ENCODE results near the gene STK25. TPM values are rescaled to one million over a fixed set of nuclear protein-coding genes. Genes with fewer than 3 reads are reported as not detected.
"Not testable (repeated sequence)": the region's sequence is repeated elsewhere in the genome, so short reads cannot be mapped to it uniquely, and the experiment has no call there.

The STK25 gene
- total RNA-seq, 1 experiment from 2014 or later = 171 TPM

DNA sequence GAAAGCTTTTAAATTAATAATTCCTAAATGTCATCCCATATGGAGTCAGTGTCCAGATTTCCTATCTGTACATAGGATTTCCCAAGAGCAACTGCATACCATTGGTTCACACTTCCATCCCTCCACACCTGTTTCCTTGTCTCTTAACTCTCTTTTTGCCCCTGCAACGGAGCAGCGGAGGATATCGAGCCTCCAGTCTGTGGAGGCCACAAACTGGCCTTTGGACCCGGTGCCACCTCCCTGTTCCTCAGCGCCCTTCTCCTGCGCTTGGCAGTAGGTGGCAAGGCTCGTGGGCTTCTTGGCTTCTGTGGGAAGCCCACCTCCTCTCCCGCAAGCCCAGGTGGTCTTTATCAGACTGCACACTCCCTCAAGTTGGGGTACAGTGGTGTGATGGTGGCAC, 23.8 kb upstream of the STK25 start:
- H3K36me3 ChIP-seq (ENCODE audit: insufficient read depth, low read length, poor library complexity, severe bottlenecking) = no peaks in the 10 kb centered on the region
- ChIA-PET POLR2A (ENCODE audit: low non-redundant PET) (no interaction called here), CTCF (no interaction called here)
- TF ChIP-seq EZH2 (IDR thresholded peaks at IDR 0.05; ENCODE audit: borderline replicate concordance, low read depth, low read length, poor library complexity, severe bottlenecking) (no peak), CTCF (conservative IDR thresholded peaks at IDR 0.05; ENCODE audit: low read depth, low read length) (no peak)
- H3K4me3 ChIP-seq (ENCODE audit: low read depth, low read length, poor library complexity, severe bottlenecking) = no peak overlapping the region
- intact Hi-C loops (cut with micrococcal nuclease; ENCODE audit: unreplicated experiment) = no loop called here
- BruUV-seq (replicated peaks) = no TSS peak
- no peaks in the 10 kb centered on the region for H3K9me3 ChIP-seq (ENCODE audit: low read depth, low read length, poor library complexity, severe bottlenecking)
- H3K4me1 ChIP-seq (ENCODE audit: insufficient read depth, low read length, poor library complexity, severe bottlenecking) = no peaks in the 10 kb centered on the region
- no peak overlapping the region for H3K27ac ChIP-seq (ENCODE audit: low read depth, low read length, poor library complexity, severe bottlenecking)
- DNase-seq (ENCODE audit: low spot score) = no peak
- H3K27me3 ChIP-seq (replicated peaks; ENCODE audit: insufficient read depth, low read depth, low read length, poor library complexity) = no peaks in the 10 kb centered on the region

- no peaks in the 10 kb centered on the region for H3K36me3 ChIP-seq (ENCODE audit: insufficient read depth, low read length, poor library complexity, severe bottlenecking)
- intact Hi-C loops (cut with micrococcal nuclease; ENCODE audit: unreplicated experiment) = no loop called here
- BruUV-seq (replicated peaks) = no TSS peak
Measured at GRCh38 chr2:241531161-241531722, 22.9 kb upstream of the STK25 start.

GRCh38 chr2:241530571-241530970, 22.2 kb upstream of the STK25 start:
- Histone ChIP-seq H3K27me3 (replicated peaks; ENCODE audit: insufficient read depth, low read depth, low read length, poor library complexity) (no peaks in the 10 kb centered on the region), H3K4me3 (ENCODE audit: low read depth, low read length, poor library complexity, severe bottlenecking) (no peak overlapping the region), H3K9me3 (ENCODE audit: low read depth, low read length, poor library complexity, severe bottlenecking) (no peaks in the 10 kb centered on the region), H3K27ac (ENCODE audit: low read depth, low read length, poor library complexity, severe bottlenecking) (no peak overlapping the region), H3K4me1 (ENCODE audit: insufficient read depth, low read length, poor library complexity, severe bottlenecking) (no peaks in the 10 kb centered on the region), H3K36me3 (ENCODE audit: insufficient read depth, low read length, poor library complexity, severe bottlenecking) (no peaks in the 10 kb centered on the region)
- intact Hi-C loops (cut with micrococcal nuclease; ENCODE audit: unreplicated experiment) = no loop called here
- DNase-seq (ENCODE audit: low spot score) = no peak
- CTCF ChIA-PET = no interaction called here
- BruUV-seq (replicated peaks) = no TSS peak
- no peak for TF ChIP-seq EZH2 (IDR thresholded peaks at IDR 0.05; ENCODE audit: borderline replicate concordance, low read depth, low read length, poor library complexity, severe bottlenecking)
- no peak for TF ChIP-seq CTCF (conservative IDR thresholded peaks at IDR 0.05; ENCODE audit: low read depth, low read length)
- POLR2A ChIA-PET (ENCODE audit: low non-redundant PET) = no interaction called here

More at GRCh38 chr2:241531161-241531722, 22.9 kb upstream of the STK25 start:
- DNase-seq (ENCODE audit: low spot score) = no peak
- ChIA-PET POLR2A (ENCODE audit: low non-redundant PET) (no interaction called here), CTCF (no interaction called here)
- Histone ChIP-seq H3K9me3 (ENCODE audit: low read depth, low read length, poor library complexity, severe bottlenecking) (no peaks in the 10 kb centered on the region), H3K27me3 (replicated peaks; ENCODE audit: insufficient read depth, low read depth, low read length, poor library complexity) (no peaks in the 10 kb centered on the region), H3K4me1 (ENCODE audit: insufficient read depth, low read length, poor library complexity, severe bottlenecking) (no peaks in the 10 kb centered on the region), H3K4me3 (ENCODE audit: low read depth, low read length, poor library complexity, severe bottlenecking) (no peak overlapping the region), H3K27ac (ENCODE audit: low read depth, low read length, poor library complexity, severe bottlenecking) (no peak overlapping the region)
- TF ChIP-seq CTCF (conservative IDR thresholded peaks at IDR 0.05; ENCODE audit: low read depth, low read length) = no peak
- TF ChIP-seq EZH2 (IDR thresholded peaks at IDR 0.05; ENCODE audit: borderline replicate concordance, low read depth, low read length, poor library complexity, severe bottlenecking) = no peak

DNA sequence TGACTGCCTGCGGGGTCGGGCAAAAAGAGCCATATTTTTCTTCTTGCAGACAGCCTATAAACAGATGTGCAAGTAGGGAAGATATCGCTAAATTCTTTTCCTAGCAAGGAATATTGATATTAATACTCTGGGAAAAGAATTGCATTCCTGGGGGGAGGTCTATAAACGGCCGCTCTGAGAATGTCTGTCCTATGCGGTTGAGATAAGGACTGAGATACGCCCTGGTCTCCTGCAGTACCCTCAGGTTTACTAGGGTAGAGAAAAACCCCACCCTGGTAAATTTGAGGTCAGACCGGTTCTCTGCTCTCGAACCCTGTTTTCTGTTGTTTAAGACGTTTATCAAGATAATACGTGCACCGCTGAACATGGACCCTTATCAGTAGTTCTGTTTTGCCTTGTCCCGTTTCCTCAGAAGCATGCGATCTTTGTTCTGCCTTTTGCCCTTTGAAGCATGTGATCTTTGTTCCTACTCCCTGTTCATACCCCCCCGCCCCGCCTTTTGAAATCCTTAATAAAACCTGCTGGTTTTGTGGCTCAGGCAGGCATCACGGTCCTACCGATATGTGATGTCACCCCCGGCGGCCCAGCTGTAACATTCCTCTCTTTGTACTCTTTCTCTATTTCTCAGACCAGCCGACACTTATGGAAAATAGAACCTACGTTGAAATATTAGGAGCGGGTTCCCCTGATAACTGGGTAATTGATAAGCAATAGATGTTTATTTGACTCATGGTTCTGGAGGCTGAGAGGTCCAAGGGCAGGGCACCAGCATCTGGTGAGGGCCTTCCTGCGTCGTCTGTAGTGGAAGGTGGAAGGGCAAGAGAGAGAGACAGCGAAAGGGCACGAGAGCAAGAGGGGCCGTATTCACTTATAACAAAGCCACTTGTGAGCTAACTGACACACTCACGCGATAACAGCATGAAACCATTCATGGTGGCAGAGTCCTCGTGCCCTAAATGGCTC, 17.7 kb upstream of the STK25 start:
- H3K4me3 ChIP-seq (ENCODE audit: low read depth, low read length, poor library complexity, severe bottlenecking); DNase-seq (ENCODE audit: low spot score); H3K27me3 ChIP-seq (replicated peaks; ENCODE audit: insufficient read depth, low read depth, low read length, poor library complexity); POLR2A ChIA-PET (ENCODE audit: low non-redundant PET); intact Hi-C loops (cut with micrococcal nuclease; ENCODE audit: unreplicated experiment); H3K27ac ChIP-seq (ENCODE audit: low read depth, low read length, poor library complexity, severe bottlenecking); BruUV-seq (replicated peaks); H3K9me3 ChIP-seq (ENCODE audit: low read depth, low read length, poor library complexity, severe bottlenecking); CTCF ChIA-PET; H3K4me1 ChIP-seq (ENCODE audit: insufficient read depth, low read length, poor library complexity, severe bottlenecking); H3K36me3 ChIP-seq (ENCODE audit: insufficient read depth, low read length, poor library complexity, severe bottlenecking): not testable (repeated sequence)

Data from A673 (cell line).